ENCODE measurements around the gene TARDBP.

DNA sequence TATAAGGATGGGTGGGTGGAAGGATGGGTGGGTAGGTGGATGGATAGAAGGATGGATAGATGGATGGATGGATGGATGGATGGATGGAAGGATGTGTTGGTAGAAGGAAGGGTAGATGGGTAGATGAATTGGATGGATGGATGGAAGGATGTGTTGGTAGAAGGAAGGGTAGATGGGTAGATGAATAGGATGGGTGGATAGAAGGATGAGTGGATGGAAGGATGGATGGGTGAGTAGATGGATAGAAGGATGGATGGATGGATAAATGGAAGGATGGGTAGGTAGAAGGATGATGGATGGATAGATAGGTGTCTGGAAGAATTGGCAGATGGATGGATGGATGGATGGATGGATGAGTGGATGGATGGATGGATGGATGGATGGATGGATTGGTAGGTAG, 28.6 kb downstream of the TARDBP start:
- TF ChIP-seq CTCF (IDR thresholded peaks at IDR 0.05 in 2 of 3, conservative IDR thresholded peaks at IDR 0.05 in 1 of 3; ENCODE audit: borderline replicate concordance in 1 of 3, insufficient read depth in 1 of 3, low read depth in 2 of 3, low read length in 2 of 3) (no peak), POLR2A (IDR thresholded peaks at IDR 0.05; ENCODE audit: borderline replicate concordance, extremely low read depth, insufficient read depth, insufficient read length) (no peak), POLR2AphosphoS5 (IDR thresholded peaks at IDR 0.05; ENCODE audit: low read depth, low read length) (no peak), EZH2phosphoT487 (IDR thresholded peaks at IDR 0.05; ENCODE audit: borderline replicate concordance) (no peak), FOSL1 (IDR thresholded peaks at IDR 0.05; ENCODE audit: low read depth) (no peak), JUND (IDR thresholded peaks at IDR 0.05) (no peak)

Measured in HCT116 (cell line).